OCI-M2 (cell line): ENCODE results near the gene IQCE.
"Not testable (repeated sequence)": the region's sequence is repeated elsewhere in the genome, so short reads cannot be mapped to it uniquely, and the experiment has no call there.

ENCODE experiments used
- DNase-seq: peaks from one replicate; lab custom pipeline; 2025; ENCODE audit not compliant: unreplicated experiment; lab: John Stamatoyannopoulos, UW

The IQCE gene

DNA sequence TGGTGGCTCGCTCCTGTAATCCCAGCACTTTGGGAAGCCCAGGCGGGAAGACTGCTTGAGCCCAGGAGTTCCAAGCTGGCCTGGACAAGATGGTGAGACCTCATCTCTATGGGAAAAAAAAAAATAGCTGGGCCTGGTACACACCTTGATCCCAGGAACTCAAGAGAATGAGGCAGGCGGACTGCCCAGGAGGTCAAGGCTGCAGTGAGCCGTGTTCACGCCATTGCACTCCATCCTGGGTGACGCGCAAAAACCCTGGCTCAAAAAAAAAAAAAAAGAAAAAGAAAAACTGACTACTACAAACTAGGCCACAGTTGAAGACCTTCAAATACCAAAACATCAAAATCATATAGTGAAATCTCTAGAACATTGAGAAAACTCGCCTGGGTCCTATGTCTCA is 7.4 kb upstream of the IQCE start:
- no peak for DNase-seq

DNA sequence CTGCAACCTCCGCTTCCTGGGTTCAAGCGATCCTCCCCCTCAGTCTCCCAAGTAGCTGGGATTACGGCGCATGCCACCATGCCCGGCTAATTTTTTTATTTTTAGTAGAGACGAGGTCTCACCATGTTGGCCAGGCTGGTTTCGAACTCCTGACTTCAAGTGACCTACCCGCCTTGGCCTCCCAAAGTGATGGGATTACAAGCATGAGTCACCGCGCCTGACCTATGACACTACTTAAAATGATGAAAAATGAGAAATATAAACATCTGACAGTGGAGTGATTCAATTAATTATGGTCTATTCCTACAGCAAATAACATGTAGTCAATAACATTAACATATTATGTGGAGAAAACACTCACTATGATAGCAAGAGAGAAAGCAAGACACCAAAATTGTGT is 5.7 kb upstream of the IQCE start:
- no peak for DNase-seq

DNA sequence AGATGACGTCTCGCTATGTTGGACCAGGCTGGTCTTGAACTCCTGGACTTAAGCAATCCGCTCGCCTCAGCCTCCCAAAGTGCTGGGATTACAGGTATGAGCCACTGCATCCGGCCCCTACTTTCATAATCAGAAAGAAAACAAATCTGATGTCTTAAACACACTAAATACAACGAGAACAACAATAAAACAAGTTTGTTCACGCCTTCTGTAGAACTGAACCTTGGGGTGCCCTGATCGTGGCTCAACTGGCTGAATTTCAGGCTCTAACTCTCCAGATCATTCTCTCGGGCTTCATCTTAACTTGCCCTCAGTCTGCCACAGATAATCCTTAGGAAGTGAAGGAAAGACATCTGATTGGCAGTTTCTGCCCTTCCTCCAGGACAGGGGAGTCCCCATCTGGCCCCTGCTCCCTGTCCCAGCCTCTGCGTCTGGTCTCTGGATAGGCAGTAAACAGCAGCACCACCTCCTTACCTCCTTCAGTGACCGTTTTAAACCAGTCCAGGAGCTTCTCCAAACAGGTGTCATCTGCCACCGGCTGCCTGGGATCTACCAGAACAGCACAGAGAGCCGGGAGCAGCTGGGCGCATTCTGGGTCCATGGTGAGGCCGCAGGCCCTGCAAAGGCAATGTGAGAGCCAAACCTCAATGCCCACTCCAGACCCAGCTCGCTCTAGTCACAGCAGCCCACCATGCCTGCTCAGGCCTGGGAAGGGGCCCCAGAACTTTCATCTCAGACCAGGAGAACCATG is 4.8 kb upstream of the IQCE start:
- no peak for DNase-seq

DNA sequence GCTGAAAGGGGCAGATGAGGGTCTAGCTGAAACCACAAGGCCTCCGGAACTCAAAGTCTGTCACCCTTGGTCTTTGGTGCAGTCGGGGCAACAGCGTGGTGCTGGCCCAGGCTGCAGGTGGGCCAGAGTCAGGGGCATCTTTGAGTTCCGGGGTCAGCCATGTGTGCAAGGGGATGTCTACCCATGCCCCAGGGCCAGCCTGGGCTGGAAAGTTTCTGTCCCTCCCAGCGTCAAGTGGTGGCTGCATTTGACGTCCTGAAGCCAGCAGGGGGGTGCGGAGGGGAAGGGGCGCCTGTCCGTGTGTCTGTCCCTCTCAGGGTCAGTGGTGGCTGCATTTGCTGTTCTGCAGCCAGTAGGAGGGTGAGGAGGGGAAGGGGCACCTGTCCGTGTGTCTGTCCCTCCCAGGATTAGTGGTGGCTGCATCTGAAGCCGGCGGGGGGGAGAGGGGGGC is 4.1 kb upstream of the IQCE start:
- DNase-seq = no peak

DNA sequence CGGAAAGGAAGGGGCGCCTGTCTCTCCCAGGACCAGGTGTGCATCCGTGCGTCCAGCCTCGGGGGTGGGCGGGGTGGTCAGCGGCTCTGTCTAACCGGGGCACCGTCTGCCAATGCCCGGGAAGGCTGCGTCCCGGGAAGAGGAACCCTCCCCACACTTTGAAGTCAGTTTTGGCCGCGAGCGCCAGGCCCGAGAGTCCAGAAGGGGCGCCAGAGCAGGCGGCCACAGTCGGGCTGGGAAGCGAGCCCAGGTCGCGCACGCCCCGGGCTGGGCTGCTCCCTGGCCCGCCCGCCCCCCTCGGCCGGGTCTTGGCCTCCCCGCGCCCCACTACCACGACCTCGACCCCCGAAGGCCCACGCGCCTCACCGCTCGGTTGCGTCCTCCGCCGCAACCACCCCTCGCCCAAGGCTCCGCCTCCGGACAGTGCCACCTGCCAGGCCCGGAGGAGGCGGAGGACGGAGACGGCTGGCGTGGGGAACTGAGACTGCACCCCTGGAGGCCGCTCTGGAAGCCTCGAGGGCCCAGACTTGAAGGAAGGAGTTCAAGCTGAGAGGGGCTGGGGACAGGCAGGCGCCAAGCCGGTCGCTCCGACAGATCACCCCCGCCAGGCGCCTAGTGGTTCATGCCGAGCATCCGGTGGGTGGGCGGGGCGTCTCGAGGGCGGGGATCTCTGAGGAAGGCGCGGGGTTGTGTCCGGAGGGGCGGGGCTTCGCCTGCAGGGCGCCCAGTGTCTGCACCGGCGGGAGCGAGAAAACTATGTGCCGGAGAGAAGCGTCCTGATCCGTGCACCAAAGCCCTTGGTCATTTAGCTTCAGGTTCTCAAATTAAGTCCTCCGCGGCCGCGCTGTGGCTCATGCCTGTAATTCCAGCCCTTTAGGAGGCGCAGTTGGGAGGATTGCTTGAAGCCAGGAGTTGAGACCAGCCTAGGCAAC is 3.4 kb upstream of the IQCE start, which contains the start of gene BRAT1:
Gene BRAT1 (minus strand): TSS at position 404 of the 932 bp plus-strand sequence. CDS start 1,093 bp downstream, outside the sequence.
- DNase-seq = peak; percentile 31

DNA sequence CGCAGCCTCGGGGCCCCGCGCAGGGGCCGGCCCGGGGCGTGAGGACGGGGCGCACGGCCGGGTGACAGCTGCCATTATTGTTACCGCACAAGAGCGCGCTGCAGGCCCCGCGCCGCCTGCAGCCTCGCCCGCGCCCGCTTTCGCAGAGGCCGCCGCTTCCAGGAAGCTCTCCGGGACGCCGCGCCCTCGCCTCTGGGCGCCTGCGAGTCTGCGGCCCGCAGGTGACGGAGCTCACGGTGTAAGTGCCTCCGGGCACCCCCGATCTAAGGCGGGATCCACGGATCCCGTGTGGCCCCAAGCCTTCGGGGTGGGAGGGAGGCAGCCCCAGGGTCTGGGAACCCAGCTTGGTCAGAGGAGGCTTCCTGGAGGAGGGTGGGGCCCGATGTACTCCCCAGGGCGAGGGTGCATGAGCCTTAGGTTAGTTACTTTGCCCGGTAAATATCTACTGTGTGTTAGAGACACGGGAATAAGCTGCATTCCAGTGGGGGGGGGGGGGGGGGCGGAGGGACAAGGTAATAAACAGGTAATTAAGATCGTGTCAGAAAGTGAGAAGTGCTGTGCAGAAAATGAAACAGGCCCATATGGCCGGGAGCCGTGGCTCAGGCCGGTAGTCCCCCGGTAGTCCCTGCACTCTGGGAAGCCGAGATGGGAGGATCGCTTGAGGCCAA is 638 bp downstream of the IQCE start:
- no peak for DNase-seq

DNA sequence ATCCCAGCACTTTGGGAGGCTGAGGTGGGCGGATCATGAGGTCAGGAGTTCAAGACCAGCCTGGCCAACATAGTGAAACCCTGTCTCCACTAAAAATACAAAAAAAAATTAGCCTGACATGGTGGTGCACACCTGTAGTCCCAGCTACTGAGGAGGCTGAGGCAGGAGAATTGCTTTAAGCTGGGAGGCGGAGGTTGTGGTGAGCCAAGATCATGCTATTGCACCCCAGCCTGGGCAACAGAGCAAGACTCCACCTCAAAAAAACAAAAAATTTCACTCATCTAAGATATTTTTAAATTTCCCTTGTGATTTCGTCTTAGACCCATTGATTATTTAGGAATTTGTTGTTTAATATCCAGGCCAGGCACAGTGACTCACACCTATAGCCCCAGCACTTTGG is 5.2 kb downstream of the IQCE start:
- DNase-seq = not testable (repeated sequence)

DNA sequence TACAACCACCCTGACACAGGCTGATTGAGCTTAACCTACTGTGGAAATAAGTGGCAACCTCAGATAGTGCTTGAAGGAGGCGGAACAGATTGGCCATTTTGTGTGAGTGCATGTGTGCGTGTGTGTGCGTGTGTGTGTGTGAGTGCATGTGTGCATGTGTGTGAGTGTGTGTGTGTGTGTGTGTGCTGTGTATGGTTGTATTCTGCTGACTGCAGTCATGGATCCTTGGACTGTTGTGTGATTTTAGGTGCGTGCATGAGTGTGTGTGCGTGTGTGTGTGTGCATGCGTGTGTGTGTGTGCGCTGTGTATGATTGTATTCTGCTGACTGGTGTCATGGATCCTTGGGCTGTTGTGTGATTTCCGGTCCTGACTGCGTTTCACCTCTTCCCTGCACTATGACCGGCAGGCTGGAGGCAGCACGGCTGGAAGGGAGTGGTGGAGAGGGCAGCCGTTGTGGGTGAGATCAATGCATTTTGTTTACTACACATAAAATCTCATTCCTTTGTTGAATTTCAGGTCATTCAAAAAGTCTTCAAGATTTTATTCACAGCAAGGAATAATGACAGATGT is 6.3 kb downstream of the IQCE start:
- no peak for DNase-seq

DNA sequence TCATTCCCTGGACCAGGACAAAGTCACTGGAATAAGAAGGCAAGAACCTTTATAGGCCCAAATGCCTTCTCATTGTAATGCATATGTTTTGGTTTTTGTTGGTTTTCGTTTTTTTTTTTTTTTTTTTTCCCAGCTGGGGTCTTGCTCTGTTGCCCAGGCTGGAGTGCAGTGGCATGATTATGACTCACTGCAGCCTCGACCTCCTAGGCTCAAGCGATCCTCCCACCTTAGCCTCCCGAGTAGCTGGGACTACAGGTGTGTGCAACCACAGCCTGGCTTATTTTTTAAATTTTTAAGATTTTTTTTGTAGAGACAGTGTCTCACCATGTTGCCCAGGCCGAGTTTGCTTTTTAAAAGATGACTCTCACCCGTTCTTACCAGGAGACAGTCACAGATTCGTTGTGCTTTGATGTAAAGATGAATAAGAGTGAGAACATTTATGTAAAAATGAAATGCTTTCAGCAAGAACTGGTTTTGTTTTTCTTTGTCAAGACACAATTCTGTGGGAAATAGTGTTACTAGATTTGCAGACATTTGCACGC is 7.6 kb downstream of the IQCE start:
- DNase-seq = no peak

DNA sequence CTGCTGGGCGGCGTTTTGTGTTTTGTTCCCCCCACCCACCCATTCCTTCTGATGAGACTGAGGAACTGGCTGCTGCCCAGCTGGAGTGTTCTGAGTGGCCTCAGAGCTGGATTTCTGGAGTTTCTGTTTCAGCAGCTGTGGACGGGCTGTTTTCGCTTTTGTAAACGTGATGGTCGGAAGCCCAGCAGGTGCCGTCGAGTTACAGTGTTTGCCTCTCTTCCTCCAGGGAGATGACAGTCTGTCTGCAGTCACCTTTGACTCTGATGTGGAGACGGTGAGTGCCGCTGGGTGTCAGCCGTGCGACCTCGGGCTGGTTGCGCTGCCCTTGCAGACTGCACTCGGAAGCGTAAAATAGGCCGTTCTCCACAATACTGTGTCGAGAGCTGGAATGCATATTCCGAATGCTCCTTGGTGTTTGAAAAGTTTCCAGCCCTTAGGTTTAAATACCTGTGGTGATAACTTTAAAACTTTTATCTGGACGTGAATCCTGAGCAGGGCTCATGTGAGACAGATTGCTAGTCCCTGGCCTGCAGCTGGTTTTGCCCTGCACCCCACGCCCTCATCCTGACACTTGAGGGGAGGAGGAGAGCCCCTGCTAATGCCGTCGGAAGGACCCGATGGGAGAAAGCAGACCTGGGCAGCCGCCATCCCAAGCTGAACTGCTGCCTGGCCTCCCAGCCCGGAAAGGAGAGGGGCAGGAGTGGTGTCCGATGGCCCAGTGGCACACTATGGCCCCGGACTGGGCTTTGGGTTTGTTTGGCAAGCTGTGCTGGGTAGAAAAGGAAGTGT is 8.3 kb downstream of the IQCE start:
- DNase-seq = no peak

DNA sequence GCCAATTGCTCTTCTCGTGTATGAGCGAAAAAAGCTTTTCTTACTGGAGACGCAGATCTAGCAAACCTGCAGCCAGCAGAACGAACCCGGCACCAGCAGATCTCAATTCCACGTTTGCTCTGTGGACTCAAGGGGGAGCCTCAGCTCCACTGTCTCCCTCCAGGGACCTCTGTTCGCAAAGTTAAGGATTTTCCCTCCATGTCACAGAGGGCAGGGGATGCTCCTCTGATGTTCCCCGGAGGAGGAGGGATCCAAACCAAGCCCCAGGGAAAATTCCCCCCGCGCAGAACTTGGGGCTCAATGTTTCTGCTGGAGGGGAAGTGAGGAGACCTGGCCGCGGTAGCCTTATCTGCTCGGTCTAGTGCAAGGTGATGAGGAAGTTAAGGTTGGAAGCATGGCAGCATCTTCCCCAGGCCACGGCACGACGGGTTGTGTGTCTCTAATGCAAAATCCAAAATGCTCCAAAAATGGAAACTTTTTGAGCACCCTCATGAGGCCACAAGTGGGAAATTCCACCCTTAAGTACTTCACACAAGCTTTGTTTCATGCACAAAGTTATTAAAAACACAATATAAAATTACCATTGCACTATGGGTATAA is 9.0 kb downstream of the IQCE start:
- no peak for DNase-seq

DNA sequence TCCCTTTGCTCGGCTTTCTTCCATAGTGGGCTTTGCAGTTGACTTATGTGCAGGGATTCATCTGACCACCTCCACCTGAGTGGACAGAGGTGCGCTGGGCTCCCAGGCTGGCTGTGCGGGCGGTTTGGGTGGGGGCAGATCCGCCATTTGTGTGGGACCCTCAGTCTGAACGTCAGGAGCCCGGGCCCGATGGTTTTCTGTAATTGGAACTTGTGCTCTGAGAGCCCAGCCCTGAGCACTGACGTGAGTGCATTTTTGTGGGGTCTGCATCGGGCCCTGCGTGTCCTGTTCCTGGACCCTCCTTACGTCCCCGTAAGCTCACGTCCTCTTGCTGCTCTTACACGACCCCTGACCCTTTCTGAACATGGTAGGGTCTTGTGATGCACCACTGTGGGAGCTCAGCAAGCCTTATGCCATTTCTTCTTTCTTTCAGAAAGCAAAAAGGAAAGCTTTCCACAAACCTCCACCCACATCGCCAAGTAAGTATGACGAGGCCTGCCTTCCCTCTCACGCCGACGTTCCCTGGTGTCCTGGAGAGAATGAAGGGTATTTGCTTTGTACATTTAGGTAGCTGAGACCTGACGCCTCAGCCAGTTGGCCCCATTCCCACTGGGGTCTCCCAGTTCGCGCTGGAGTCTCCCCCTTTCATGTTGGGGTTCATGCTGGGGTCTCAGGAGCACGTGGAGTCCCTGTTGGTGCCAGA is 9.9 kb downstream of the IQCE start:
- no peak for DNase-seq

DNA sequence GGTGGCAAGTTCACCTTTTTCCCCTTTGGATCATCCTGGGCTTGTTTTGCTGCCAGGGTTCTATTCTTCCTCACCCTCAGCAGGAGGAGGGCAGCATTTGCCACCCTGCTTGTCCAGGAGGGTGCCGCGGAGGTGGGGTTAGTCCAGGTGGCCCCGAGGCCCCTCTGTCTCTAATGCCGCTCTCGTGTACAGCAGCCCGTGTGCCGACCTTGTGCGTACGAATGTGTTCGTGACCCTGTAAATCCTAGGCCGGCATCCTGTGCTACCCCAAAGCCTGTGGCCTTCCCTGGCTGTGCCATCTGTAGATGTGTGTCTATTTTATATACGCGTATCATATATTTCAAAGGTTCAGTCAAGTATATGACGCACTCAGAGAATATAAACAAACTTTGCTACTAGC is 10.6 kb downstream of the IQCE start:
- DNase-seq = no peak

DNA sequence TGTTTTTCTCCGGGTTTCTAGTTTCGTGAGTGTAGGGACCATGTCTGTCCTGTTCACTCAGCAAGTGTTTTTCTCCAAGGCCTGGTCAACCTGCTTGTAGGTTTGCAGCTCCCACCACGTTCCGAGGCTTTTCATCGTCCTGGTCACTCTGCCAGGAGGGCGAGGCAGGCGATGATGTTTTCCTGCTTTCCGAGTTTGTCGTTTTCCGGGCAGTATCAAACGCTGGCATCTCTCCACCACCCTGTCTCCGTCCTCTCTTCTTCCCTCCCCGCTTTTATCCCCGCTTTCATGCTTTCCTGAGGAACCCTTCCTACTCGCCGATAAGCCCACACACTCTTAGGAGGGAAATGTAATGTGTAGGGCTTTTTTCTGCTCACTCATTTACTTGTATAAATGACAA is 11.2 kb downstream of the IQCE start:
- DNase-seq = no peak

DNA sequence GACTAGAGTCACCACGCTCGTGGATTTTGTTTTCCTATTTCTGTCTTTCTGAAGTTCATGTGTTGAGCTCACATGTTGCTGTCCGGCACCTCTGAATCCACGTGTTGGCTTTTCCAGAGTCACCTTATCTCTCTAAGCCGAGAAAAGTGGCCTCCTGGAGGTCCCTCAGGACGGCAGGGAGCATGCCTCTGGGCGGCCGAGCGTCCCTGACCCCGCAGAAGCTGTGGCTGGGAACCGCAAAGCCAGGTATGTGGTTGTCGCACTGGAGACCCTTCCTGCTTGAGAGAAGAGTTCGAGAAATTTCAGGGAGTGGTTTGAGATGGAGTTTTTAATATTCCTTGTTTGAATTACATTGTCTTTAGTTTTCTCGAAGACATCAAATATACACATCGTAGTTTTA is 12.6 kb downstream of the IQCE start:
- DNase-seq = no peak

DNA sequence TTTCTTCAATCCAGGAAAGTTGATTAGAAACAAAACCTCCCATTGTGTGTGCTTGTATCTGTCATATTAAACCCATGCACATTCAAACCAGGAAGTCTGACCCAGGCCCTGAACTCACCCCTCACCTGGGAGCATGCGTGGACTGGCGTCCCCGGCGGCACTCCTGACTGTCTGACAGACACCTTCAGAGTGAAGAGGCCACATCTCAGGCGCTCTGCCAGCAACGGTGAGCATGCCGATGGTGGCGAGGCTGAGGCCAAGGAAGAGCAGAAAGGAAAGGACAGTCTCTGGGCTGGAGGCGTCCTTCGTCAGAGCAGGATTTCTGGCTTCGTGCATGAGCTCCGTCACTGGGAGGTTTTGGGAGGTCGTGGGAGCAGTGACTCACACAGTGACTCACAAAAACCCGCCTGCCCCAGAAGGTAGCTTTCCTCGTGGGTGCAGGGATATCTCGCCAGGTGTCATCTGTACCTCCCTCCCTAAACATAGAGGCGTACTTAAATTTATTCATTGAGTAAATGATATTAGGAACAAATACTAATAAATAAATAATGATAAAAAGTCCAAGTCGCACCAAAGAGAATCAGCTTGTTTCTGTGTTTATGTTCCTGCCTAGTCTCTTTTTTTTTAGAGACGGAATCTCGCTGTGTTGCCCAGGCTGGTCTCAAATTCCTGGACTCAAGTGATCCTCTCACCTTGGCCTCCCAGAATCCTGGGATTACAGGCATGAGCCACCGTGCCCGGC is 13.5 kb downstream of the IQCE start:
- DNase-seq = no peak

DNA sequence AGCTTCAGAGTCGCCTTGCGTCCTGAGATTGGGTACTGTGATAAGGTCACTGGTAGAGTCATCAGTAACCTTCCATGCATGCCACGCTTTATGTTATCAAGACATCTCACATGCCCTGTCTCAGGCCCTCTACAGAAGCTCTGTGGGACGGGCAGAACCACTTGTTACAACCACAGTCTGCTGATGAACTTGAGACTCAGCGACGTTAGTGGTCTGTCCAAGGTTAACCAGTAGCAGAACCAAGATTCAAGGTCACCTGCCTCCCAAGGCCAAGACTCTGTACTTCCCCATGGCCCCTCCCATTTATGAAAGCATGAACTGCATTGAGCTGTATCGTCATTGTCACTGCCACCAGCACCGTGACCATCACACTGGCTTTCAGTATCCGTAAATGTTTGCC is 15.0 kb downstream of the IQCE start:
- DNase-seq = no peak

DNA sequence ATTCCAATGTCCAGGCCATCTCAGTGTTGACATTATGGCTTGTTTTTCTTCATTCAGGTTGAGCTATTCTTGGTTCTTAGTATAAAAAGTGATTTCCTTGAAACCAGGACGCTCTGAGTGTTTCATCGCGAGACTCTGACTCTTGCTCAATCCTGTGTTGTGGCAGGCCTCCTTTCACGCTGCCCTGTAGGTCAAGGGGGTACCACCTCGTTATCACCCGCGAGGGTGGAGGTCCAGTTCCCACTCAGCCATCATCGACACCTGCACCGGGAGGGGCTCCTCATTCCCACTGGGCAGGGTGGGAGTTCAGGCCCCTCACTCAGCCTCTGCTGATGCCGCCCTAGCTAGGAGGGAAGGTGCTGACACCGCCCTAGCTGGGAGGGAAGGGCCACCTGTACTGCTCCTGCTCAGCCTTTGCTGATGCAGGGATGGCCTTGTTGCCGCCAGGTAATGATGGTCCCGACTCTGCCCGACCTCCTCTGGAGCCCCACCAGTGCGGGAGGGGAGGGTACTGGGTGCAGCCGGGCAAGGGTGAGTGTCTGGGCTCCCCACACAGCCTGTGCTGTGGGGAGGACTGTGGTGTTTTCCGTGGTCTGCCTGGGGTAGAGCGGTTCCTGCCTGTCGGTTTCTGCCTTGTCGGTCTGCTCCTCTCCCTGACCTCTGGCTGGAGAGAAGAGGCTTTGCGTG is 16.4 kb downstream of the IQCE start:
- no peak for DNase-seq
